Measurements from ENCODE around the gene PLEKHM2.
A peak's percentile ranks its signal among the peaks of the same experiment; 100 is the strongest.
"Not testable (repeated sequence)": the region's sequence is repeated elsewhere in the genome, so short reads cannot be mapped to it uniquely, and the experiment has no call there.

The PLEKHM2 gene

GRCh38 chr1:15682936-15683341, 1.2 kb upstream of the PLEKHM2 start:
- no peaks in the 10 kb centered on the region for H3K9me3 Mint-ChIP-seq
- no peak for DNase-seq
- H3K27me3 Mint-ChIP-seq, result no peaks in the 10 kb centered on the region
- peaks cover 53% of the 10 kb centered on the region for H3K4me1 Mint-ChIP-seq
- H3K36me3 Mint-ChIP-seq (ENCODE audit: low read depth), result peaks cover 8% of the 10 kb centered on the region
- ATAC-seq, result no peak
- H3K4me3 Mint-ChIP-seq, result peak overlapping the region; percentile 76
- peak overlapping the region; percentile 78 for H3K27ac Mint-ChIP-seq

DNA sequence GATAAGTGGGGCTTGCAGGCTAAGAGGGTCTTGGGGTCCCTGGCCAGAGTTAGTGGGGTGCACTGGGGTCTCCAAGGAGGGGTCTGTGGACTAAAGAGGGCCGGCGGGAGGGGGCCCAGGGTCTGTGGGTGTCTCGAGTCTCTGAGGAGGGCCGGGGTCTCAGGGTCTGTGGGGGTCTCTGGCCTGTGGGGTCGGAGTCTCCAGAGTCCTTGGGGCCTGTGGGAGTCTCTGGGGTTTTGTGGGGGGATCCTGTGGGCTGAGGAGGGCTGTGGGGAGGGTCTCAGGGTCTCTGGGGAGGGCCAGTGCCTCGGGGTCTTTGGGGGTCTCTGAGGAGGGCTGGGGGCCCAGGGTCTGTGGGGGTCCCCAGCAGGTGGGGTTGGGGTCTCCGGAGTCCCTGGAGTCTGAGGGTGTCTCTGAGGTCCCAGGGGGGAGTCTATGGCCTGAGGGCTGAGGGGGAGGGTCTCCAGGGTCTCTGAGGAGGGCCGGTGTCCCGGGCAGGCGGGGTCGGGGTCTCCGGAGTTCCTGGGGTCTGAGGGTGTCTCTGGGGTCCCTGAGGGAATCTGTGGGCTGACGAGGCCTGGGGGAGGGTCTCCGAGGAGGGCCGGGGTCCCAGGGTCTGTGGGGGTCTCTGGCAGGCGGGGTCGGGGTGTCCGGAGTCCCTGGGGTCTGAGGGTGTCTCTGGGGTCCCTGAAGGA, 628 bp upstream of the PLEKHM2 start:
- Mint-ChIP-seq H3K27ac (peak overlapping the region; percentile 39), H3K9me3 (no peaks in the 10 kb centered on the region), H3K4me3 (peak overlapping the region; percentile 76), H3K4me1 (peaks cover 54% of the 10 kb centered on the region), H3K27me3 (no peaks in the 10 kb centered on the region), H3K36me3 (ENCODE audit: low read depth) (peaks cover 10% of the 10 kb centered on the region)
- ATAC-seq (no peak), DNase-seq (no peak)

DNA sequence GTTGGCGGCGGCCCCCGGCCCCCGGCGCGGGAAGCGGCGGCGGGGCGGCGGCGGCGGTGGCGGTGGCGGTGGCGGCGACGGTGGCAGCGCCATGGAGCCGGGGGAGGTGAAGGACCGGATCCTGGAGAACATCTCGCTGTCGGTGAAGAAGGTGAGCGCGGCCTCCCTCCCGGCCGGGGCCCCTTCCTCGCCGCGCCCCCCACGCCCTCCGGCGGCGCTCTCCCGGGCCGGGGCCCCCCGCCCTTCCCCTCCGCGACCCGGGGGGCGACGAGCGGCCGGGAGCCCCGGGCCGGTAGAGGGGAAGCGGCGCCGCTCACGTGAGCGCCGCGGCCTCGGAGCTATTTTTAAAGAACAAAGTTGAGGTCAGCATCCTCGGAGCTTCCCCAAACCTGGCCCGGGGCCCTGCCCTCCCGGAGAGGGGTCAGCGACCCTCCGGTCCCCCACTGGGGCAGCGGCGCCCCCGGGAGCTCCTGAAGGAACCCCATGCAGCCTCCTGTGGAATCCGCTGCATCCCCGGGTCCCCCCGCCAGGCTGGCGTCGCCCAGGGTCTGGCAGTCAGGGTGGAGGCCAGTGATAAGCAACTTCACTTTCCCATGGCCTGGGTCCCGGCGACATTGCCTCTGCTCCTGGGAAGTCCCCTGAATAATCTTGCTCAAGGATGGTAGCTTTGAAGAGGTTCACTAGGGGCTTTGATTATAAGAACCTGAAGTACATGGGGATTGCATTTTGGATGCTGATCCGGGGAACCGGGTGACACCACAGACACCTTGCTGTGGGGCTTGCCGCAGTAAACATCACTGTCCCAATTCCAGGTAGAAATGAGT, 560 bp downstream of the PLEKHM2 start:
- Mint-ChIP-seq H3K4me3 (peak overlapping the region; percentile 84), H3K36me3 (ENCODE audit: low read depth) (peaks cover 12% of the 10 kb centered on the region), H3K27me3 (no peaks in the 10 kb centered on the region), H3K4me1 (peaks cover 50% of the 10 kb centered on the region), H3K27ac (peak overlapping the region; percentile 75), H3K9me3 (no peaks in the 10 kb centered on the region)
- DNase-seq (peak; percentile 37), ATAC-seq (peak; percentile 26)

DNA sequence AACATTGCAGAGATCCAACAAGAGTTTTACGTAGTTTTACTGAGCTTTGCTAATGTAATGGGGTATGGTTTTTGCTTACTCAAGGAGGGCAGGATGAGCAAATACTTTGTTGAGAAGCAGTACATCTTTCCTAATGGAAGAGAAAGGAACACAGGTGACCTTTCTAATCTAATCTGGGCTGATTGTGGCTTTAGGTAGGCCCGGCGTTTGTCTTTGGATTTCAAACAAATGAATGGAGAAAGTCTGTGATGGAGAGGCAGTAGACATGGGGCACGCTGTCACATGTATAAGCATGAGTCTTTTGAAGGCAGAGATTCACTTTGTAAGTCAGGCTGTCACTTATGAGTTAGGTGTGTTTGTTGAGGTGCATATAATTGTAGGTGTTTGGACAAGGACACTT, 1.7 kb downstream of the PLEKHM2 start:
- peak overlapping the region; percentile 75 for H3K27ac Mint-ChIP-seq
- ATAC-seq (no peak), DNase-seq (no peak)
- peaks cover 41% of the 10 kb centered on the region for H3K4me1 Mint-ChIP-seq
- H3K9me3 Mint-ChIP-seq, result no peaks in the 10 kb centered on the region
- peaks cover 14% of the 10 kb centered on the region for H3K36me3 Mint-ChIP-seq (ENCODE audit: low read depth)
- H3K4me3 Mint-ChIP-seq, result peak overlapping the region; percentile 84
- no peaks in the 10 kb centered on the region for H3K27me3 Mint-ChIP-seq

- H3K9me3 Mint-ChIP-seq, result no peaks in the 10 kb centered on the region
- DNase-seq, result no peak
These were observed 3.3 kb downstream of the PLEKHM2 start for GRCh38 chr1:15687446-15687845.

GRCh38 chr1:15690317-15690716, 6.2 kb downstream of the PLEKHM2 start:
- Mint-ChIP-seq H3K9me3 (no peaks in the 10 kb centered on the region), H3K4me1 (peaks cover 37% of the 10 kb centered on the region), H3K36me3 (ENCODE audit: low read depth) (peaks cover 17% of the 10 kb centered on the region), H3K27ac (no peak overlapping the region), H3K27me3 (no peaks in the 10 kb centered on the region), H3K4me3 (no peak overlapping the region)
- ATAC-seq (no peak), DNase-seq (no peak)

More at GRCh38 chr1:15687446-15687845, 3.3 kb downstream of the PLEKHM2 start:
- Mint-ChIP-seq H3K27ac (no peak overlapping the region), H3K4me1 (peaks cover 36% of the 10 kb centered on the region), H3K4me3 (no peak overlapping the region), H3K27me3 (no peaks in the 10 kb centered on the region), H3K36me3 (ENCODE audit: low read depth) (peaks cover 14% of the 10 kb centered on the region)
- no peak for ATAC-seq

DNA sequence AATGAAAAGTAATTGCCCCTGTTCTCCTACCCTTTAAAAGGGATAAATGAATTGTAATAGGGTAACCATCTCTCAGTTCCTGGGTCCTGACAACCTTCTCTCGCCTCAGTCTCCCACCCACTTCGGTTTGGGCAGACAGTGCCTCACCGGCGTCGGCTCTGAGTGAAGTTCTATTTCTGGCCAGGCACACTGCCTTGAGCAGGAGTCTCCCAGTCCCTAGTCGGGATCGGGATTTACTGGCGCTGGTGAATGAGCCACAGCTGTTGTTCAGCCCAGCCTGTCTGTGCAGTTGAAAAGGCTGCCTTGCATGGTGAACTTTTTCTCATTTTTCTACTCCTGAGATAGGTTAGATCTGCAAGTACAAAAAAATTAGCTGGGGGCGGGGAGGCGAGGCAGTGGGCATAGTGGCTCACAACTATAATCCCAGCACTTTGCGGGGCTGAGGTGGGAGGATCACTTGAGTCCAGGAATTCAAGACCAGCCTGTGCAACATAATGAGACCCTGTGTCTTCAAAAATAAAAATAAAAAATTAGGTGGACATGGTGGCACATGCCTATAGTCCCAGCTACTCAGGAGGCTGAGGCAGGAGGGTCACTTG, 7.4 kb downstream of the PLEKHM2 start:
- ATAC-seq (no peak), DNase-seq (no peak)
- H3K27me3 Mint-ChIP-seq, result no peaks in the 10 kb centered on the region
- no peak overlapping the region for H3K4me3 Mint-ChIP-seq
- H3K9me3 Mint-ChIP-seq, result no peaks in the 10 kb centered on the region
- H3K27ac Mint-ChIP-seq, result no peak overlapping the region
- peaks cover 32% of the 10 kb centered on the region for H3K4me1 Mint-ChIP-seq
- peaks cover 17% of the 10 kb centered on the region for H3K36me3 Mint-ChIP-seq (ENCODE audit: low read depth)

GRCh38 chr1:15692121-15692682, 8.1 kb downstream of the PLEKHM2 start:
- H3K36me3 Mint-ChIP-seq (ENCODE audit: low read depth), result peaks cover 16% of the 10 kb centered on the region
- H3K4me1 Mint-ChIP-seq, result peaks cover 36% of the 10 kb centered on the region
- H3K4me3 Mint-ChIP-seq, result no peak overlapping the region
- no peaks in the 10 kb centered on the region for H3K27me3 Mint-ChIP-seq
- ATAC-seq (no peak), DNase-seq (no peak)
- no peaks in the 10 kb centered on the region for H3K9me3 Mint-ChIP-seq
- peak overlapping the region; percentile 55 for H3K27ac Mint-ChIP-seq

DNA sequence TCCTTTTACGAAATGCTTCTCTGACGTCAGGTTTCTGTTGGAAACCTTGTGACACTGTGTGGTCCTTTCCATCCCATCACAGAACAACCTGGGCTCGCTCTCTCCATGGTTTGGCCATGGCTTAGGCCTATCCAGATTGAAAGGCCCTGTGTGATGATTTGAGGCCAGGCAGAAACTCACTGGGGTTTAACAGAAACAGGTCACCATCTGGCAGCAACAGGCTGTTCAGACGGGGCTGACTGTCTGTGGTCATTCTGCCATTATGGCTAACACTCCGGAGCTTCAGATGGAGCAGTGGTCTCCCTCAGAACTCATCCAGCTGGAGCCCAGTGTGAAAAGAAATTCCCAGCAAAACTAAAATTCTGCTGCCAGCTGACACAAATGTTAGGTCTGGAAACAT, 9.3 kb downstream of the PLEKHM2 start:
- Mint-ChIP-seq H3K36me3 (ENCODE audit: low read depth) (peaks cover 7% of the 10 kb centered on the region), H3K4me3 (no peak overlapping the region), H3K27me3 (no peaks in the 10 kb centered on the region), H3K4me1 (peaks cover 36% of the 10 kb centered on the region), H3K27ac (peak overlapping the region; percentile 31), H3K9me3 (no peaks in the 10 kb centered on the region)
- DNase-seq (no peak), ATAC-seq (no peak)

GRCh38 chr1:15696956-15697521, 12.9 kb downstream of the PLEKHM2 start:
- H3K27ac Mint-ChIP-seq, result peak overlapping the region; percentile 92
- ATAC-seq (peak; percentile 86), DNase-seq (peak; percentile 28)
- H3K36me3 Mint-ChIP-seq (ENCODE audit: low read depth), result peaks cover 6% of the 10 kb centered on the region
- H3K4me1 Mint-ChIP-seq, result peaks cover 41% of the 10 kb centered on the region
- H3K4me3 Mint-ChIP-seq, result peak overlapping the region; percentile 70
- H3K9me3 Mint-ChIP-seq, result no peaks in the 10 kb centered on the region
- H3K27me3 Mint-ChIP-seq, result no peaks in the 10 kb centered on the region

DNA sequence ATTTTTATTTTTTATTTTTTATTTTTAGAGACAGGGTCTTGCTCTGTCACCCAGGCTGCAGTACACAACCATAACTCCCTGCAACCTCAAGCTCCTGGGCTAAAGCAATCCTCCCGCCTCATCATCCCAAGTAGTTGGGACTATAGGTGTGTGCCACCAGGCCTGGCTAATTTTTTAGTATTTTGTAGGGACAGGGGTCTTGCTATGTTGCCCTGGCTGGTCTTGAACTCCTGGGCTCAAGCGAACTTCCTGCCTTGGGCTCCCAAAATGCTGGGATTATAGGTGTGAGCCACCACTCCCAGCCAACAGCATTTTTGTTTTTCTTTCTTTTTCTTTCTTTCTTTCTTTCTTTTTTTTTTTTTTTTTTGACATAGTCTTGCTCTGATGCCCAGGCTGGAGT, 14.1 kb downstream of the PLEKHM2 start:
- H3K27ac Mint-ChIP-seq, result no peak overlapping the region
- ATAC-seq, result no peak
- no peaks in the 10 kb centered on the region for H3K27me3 Mint-ChIP-seq
- H3K9me3 Mint-ChIP-seq, result no peaks in the 10 kb centered on the region
- no peak for DNase-seq
- H3K4me3 Mint-ChIP-seq, result no peak overlapping the region
- H3K36me3 Mint-ChIP-seq (ENCODE audit: low read depth), result peaks cover 6% of the 10 kb centered on the region
- peaks cover 36% of the 10 kb centered on the region for H3K4me1 Mint-ChIP-seq

GRCh38 chr1:15699321-15699720, 15.2 kb downstream of the PLEKHM2 start:
- not testable (repeated sequence) for H3K27ac Mint-ChIP-seq; DNase-seq; H3K27me3 Mint-ChIP-seq; H3K4me3 Mint-ChIP-seq; ATAC-seq; H3K9me3 Mint-ChIP-seq; H3K36me3 Mint-ChIP-seq (ENCODE audit: low read depth)
- peaks cover 35% of the 10 kb centered on the region for H3K4me1 Mint-ChIP-seq

- H3K27ac Mint-ChIP-seq, result no peak overlapping the region
- ATAC-seq, result no peak
- no peak for DNase-seq
- no peaks in the 10 kb centered on the region for H3K9me3 Mint-ChIP-seq
- H3K27me3 Mint-ChIP-seq, result no peaks in the 10 kb centered on the region
- H3K36me3 Mint-ChIP-seq (ENCODE audit: low read depth), result peaks cover 7% of the 10 kb centered on the region
- H3K4me1 Mint-ChIP-seq, result peaks cover 29% of the 10 kb centered on the region
- no peak overlapping the region for H3K4me3 Mint-ChIP-seq
These were observed 16.4 kb downstream of the PLEKHM2 start for GRCh38 chr1:15700508-15700907.

DNA sequence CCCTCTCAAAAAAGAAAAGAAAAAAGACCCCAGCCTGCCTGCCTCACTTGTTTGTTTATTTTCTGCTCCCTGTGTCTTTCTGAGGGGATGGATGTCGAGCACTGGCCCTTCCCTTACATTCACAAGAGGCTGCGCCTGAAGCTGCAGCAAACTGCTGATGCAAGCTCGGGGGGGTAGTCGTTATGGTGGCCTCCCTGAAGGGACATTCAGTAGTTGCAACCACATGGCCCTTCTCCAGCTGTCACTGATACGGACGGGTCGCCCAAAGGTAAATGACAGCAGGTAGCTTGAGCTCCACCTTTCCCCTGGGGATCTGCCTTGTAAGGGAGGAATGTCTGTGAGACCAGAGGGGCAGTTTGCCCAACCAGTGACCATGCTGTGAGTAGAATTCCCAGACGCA, 17.7 kb downstream of the PLEKHM2 start:
- no peak overlapping the region for H3K27ac Mint-ChIP-seq
- no peak for ATAC-seq
- H3K4me1 Mint-ChIP-seq, result peaks cover 24% of the 10 kb centered on the region

More for the DNA sequence above, 17.7 kb downstream of the PLEKHM2 start:
- DNase-seq, result no peak
- Mint-ChIP-seq H3K9me3 (no peaks in the 10 kb centered on the region), H3K4me3 (no peak overlapping the region), H3K27me3 (no peaks in the 10 kb centered on the region), H3K36me3 (ENCODE audit: low read depth) (peaks cover 12% of the 10 kb centered on the region)

Data from activated naive CD8-positive, alpha-beta T cell treated with anti-CD3 and anti-CD28 coated beads, Interleukin-2, amount 50 U/mL, for 24 hours (primary cell).